Activated CD8-positive, alpha-beta memory T cell treated with anti-CD3 and anti-CD28 coated beads, Interleukin-2, amount 50 U/mL, for 1 hour (primary cell): ENCODE data around the gene FOXL1.

Source experiments
- DNase-seq: peaks from one replicate; pipeline ENCODE4 v3.0.0-alpha.2; 2020; ENCODE audit errors: extremely low read depth

Gene FOXL1

DNA sequence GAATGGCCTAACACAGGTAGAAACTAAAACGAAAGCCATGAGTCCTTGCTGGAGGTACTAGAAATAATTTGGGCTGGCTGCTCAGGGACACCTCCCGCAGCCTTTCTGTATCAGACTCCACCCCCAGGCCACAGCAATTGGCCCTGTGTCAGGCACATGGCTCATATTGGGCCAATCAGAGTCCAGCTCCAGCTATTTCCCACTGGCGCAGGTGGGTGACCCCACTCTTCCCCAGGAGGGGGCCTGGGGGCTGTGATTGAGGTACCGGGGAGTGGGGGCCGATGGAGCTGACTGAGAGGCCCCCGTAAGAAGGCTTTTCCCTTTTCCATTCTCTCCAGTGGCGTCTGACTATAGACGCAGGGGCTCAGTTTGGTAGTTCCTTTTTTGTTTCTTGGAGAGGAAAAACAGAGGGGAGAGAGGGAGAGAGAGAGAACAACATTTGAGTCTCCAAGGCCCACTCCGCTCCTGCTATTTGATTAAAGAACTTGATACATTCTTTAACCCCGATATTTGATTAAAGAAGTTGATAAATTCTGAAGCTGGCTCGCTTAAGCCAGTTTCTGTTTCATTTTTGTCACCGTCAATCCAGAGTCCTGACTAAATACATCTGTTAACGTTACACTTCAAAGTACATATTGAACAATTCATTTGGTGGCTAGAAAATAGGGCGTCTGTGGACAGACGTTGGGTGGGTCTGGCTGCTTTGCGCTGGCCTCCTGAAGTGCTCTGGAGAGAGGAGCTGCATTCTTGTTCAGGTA lies 26.3 kb downstream of the FOXL1 start:
- DNase-seq, result no peak

GRCh38 chr16:86605950-86606349 lies 27.6 kb downstream of the FOXL1 start:
- DNase-seq, result no peak

DNA sequence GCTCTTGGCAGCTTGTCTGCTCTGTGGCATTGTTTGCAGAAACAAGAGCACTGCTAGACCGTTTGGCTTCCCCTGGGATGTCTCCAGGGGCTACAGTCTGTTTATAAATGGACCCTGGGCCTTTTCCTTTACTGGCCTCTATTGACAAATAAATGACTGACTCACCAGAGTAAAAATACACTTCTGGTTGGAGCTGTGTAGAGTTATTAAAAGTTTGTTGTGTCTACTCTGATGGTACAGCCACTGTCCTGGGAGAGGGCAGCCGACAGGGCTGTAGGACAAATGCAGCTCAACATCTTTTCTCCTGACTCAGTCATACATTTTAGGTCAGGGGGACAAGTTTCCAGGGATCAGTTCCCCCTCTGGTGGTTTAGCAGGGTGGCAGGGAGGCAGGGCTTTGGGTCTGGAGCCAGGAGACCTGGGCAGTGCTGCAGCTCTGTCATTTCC lies 30.0 kb downstream of the FOXL1 start:
- DNase-seq, result no peak

- DNase-seq, result no peak
Measured at GRCh38 chr16:86609115-86609514, 30.8 kb downstream of the FOXL1 start.

DNA sequence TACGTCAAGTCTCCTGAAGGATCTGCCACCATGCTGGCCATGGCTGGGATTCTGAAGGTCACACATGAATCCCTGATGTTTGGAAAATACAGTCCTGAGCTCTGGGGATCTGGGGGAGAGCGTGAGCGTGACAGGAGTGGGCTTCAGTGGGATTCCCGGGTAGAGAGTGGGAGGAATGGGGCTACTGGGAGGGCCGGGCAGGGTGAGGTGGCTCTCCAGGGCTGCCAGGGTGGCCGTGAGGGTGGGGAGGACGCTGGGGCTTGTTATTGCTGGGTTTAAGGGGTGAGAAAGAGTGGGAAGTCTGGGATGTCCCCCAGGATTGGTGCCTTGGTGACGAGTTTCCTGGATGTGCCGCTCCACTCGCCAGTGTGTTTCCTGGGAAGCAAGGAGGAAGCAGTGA lies 31.3 kb downstream of the FOXL1 start:
- no peak for DNase-seq

GRCh38 chr16:86610779-86611524 lies 32.6 kb downstream of the FOXL1 start:
- no peak for DNase-seq

GRCh38 chr16:86611525-86611855 lies 33.1 kb downstream of the FOXL1 start:
- no peak for DNase-seq

DNA sequence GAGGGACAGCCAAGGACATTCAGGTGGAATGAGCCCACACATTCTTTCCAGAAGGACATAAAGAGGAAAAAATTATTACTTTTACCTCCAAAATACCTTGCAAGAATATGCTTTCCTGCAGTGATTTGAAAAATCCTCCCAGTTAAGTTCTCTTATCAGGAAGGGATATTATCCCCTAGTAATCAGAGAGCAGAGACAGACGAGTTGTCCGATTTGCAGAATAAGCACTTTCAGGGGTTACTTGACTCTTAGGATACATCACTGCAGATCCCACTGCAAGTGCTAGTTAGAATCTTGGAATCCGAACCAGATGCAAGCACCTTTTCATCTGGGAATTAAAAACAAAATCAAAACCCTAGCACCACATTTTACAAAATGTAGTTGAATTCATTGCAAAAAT lies 33.6 kb downstream of the FOXL1 start:
- no peak for DNase-seq

GRCh38 chr16:86614699-86615098 lies 36.4 kb downstream of the FOXL1 start:
- DNase-seq, result no peak

GRCh38 chr16:86616906-86617305 lies 38.6 kb downstream of the FOXL1 start:
- no peak for DNase-seq

DNA sequence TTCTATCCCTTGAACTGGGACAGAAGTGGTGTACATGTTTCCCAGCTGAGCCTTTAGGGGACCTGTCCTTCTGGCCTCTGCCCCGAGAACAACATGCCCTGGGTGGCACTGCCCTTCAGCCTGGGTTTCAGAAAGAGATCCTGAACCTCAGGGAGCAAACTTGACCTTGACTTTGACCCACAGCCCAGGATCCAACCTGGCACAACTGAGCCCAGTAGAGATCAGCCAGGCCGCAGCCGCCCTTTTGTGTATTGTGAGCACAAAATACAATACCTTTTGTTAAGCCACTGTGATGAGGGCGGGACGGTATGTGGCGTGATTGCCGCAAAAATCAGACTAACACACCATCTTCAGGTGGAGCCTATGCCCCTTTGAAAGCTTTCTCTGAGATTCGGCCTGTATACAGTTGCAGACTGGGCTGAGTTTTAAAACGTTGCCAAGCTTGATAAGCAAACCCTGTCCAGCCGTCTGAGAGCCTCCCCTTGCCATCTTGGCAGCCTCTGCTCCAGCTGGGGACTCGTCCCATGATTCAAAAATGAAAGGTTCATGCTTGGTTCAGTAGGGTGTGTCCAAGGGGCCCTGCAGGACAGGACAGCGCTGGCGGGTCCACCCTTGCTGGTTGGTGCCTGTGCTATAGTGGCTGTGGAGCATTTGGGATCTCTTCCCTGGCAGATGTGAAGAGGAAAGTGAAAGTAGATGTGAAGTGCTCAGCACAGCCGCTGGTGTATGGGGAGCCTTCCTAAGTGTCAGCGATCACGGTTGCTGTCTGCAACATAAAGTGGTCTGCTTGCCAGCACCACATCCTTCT lies 40.3 kb downstream of the FOXL1 start:
- no peak for DNase-seq

DNA sequence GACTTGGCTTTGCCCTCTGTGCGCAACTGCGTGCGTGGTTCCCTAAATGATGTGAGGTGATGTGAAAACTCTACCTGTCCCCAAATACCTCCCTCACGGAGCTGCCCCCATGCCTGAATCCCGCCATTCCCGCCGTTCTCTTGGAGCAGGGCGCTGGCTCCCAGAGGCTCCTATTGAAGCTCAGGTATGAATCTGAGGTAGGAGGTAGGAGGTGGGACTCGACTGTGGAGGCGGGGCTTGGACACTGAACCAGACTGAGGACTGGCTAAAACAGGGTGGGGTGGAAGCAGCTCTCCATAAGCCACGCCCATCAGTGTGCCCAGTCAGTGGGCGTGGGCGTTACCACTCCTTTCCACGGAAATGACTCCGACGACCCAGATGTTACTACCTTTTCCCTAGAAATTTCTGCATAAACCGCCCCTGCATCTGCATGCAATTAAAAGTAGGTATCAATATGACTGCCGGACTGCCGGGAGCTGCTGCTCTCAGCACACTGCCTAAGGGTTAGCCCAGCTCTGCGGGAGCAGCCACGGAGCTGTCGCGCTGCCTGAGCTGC lies 41.0 kb downstream of the FOXL1 start:
- no peak for DNase-seq

- no peak for DNase-seq
Measured at GRCh38 chr16:86620184-86620583, 41.8 kb downstream of the FOXL1 start.

GRCh38 chr16:86621966-86622365 lies 43.6 kb downstream of the FOXL1 start:
- DNase-seq, result no peak

- no peak for DNase-seq
Measured at GRCh38 chr16:86622700-86623615, 44.6 kb downstream of the FOXL1 start.

GRCh38 chr16:86625029-86625428 lies 46.7 kb downstream of the FOXL1 start:
- DNase-seq, result no peak

DNA sequence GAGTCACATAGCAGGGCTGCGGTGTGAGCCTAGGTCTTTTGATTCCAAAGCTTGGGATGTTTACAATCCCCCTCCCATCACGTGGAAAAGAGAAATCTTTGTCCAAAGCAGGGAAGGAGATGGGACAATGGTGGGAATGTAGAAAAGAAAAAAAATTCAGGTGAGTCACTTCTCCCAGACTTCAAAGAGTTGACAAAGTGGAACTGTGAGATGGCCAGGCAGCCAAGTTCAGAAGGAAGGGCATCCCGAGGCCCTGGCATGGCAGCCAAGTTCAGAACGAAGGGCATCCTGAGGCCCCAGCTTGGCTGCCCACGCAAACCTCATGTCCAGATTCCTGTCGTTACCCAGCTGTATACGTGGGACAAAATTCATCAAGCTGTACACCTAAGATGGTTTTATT lies 47.5 kb downstream of the FOXL1 start:
- DNase-seq, result no peak

DNA sequence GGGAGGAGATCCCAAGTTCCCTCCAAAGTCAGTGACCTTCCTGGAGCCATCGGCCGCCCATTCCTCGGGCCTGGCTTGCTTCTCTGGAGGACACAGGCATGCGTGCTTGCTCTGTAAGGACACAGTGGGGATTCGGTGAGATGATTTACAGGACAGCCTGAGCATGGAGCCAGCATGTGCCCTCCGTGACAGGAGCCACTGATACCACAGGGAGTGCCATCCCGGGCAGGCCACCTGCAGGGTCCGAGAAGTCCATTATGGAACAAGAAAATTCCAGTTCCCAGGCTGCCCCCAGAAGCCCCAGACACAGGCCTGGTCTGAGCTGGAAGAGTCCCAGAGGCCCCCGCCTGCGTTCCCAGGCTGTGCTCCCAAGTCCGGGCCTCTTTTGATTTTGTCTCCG lies 47.9 kb downstream of the FOXL1 start:
- no peak for DNase-seq

GRCh38 chr16:86626966-86627365 lies 48.6 kb downstream of the FOXL1 start:
- no peak for DNase-seq

GRCh38 chr16:86628614-86629013 lies 50.3 kb downstream of the FOXL1 start:
- DNase-seq, result no peak

GRCh38 chr16:86630471-86630870 lies 52.1 kb downstream of the FOXL1 start:
- no peak for DNase-seq
